Endothelial cell of umbilical vein (primary cell): ENCODE measurements around the gene BLNK.

Experiments
- MAX ChIP-seq: IDR thresholded peaks from 2 replicates; pipeline ENCODE4 v1.6.1; 2011; ENCODE audit not compliant: insufficient read depth, insufficient read length
- POLR2A ChIP-seq: IDR thresholded peaks from 2 replicates; pipeline ENCODE4 v1.6.1; 2012; ENCODE audit warnings: low read depth, mild to moderate bottlenecking, control low read depth, low read length
- TF ChIP-seq, protein P1 (sequence below), 2 donors: IDR thresholded peaks; 1 replicate in 1 of 2; 2 replicates in 1 of 2; pipeline ENCODE4 v1.5.1; 2011; ENCODE audit warnings: low read length in 2 of 2, mild to moderate bottlenecking in 2 of 2, moderate library complexity in 2 of 2, control low read depth in 1 of 2, inconsistent platforms in 1 of 2, low read depth in 1 of 2; ENCODE audit not compliant: insufficient read depth in 1 of 2; ENCODE audit errors: extremely low read depth in 1 of 2

GRCh38 chr10:96238646-96239623 lies 32.4 kb downstream of the BLNK start:
- TF ChIP-seq, protein P1, sequence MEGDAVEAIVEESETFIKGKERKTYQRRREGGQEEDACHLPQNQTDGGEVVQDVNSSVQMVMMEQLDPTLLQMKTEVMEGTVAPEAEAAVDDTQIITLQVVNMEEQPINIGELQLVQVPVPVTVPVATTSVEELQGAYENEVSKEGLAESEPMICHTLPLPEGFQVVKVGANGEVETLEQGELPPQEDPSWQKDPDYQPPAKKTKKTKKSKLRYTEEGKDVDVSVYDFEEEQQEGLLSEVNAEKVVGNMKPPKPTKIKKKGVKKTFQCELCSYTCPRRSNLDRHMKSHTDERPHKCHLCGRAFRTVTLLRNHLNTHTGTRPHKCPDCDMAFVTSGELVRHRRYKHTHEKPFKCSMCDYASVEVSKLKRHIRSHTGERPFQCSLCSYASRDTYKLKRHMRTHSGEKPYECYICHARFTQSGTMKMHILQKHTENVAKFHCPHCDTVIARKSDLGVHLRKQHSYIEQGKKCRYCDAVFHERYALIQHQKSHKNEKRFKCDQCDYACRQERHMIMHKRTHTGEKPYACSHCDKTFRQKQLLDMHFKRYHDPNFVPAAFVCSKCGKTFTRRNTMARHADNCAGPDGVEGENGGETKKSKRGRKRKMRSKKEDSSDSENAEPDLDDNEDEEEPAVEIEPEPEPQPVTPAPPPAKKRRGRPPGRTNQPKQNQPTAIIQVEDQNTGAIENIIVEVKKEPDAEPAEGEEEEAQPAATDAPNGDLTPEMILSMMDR (IDR thresholded peaks at IDR 0.05; ENCODE audit: extremely low read depth in 1 of 2, insufficient read depth in 1 of 2, low read depth in 1 of 2, low read length in 2 of 2) = no peak
- TF ChIP-seq MAX (no peak), POLR2A (no peak)
